Measurements from ENCODE around the gene SFXN1.

The SFXN1 gene

DNA sequence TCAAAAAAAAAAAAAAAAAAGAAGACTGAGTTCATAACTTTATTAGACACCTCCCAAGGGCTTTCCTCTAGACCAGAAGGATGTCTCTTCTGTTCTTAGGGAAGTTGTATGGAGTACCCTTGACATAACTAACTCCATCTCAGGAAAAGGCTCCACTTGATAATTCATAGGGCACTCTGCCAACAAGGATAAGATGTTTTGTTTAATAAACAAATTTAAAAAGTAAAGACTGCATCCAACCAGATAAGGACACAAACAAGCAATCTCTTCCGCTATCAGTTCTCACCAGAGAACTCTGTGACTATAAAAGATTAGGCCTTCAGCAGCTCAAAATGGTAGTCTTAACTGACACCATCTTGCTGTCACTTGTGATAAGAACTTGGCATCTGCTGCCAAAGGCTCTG, 65.8 kb downstream of the SFXN1 start:
- no peak for FAIRE-seq

DNA sequence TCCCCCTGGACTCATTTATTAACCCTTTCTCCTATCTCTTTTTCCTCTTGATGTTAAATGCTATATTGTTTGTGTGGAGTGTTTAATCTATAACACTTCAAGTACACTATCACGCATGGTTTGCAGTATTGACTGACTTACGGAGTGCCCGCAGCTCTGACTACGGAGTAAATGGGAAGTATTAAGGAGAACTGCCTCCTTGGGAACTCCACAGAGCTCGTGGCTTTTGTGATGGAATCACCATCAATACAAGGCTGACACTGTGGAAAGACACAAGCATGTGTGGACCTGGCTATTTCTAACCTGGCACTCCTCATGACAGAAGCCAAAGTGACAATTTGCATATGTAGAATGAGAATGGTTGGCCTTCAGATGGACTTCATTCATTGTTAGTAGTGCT, 66.2 kb downstream of the SFXN1 start:
- no peak for FAIRE-seq

DNA sequence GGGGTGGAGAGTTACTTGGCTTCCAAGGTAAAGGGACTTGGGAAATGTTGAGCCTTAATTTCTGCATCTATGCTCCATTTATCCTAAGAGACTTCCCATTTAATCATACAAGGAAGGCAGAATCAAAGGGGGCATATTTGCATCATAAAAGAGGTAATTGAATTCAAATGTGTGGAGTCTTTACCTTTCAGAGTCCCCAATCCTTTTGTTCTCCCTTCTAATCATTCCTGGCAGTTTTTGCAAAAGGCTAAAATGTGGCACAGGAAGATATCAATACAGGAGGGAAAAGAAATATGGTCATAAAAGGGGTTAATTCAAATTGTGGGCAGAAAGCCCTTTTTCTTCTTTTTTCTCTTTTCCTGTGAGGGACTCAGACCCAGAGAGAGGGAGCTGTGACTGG, 69.5 kb downstream of the SFXN1 start:
- FAIRE-seq: no peak

- FAIRE-seq: no peak
Observed at GRCh38 chr5:175548626-175549311, 70.4 kb downstream of the SFXN1 start.

DNA sequence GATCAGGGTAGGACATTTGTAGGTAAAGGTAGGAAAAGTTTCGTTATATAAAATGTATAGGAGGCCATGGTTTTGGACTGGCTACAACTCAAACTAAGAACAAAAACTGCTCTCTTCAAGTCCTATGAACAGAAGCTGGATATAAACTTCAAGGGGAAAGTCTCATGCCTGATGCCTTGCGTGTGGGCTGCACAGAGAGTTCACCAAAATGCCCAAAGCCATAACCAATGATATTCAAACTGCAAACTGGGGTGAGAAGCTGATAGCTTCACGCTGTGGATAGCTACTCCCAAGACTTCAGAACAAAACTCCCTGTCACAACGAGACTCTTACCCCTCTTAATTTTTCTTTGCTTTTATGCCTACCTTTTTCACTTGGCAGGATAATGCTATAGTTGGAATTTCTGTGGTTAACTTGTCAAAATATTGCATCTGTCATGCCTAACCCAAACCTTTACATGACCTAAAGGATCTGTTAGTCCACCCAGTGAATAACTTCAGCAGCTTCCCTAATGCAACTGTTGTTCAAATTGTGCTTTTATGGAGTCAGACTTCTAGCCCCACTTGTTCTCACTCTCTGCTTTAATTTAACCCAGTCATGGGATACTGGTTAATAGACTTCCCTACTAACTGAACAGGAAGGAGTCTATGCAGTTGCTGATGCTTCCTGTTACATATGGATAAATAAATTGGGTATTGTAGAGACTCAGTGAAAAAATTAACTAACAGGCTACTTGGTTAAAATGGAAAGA, 71.9 kb downstream of the SFXN1 start:
- FAIRE-seq: no peak

DNA sequence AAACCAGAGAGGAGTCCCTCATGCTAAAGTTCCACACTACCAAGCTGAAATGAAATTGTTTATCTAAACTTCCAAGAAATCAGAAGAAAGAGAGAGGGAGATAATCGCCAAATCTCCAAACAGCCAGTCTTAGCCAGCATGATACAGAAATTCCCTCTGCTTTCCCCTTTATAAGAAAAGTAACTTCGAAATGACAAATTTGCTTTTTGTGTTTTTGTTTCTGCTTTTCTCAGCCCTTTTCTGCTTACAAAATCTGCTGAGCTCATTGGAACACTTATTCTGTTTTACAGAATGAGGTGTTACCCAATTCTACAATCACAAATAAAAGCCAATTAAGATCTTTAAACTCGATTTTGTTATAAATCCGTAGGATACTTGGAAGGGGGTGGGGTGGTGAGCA, 72.9 kb downstream of the SFXN1 start:
- no peak for FAIRE-seq

- FAIRE-seq: no peak
Observed at GRCh38 chr5:175554296-175554695, 75.9 kb downstream of the SFXN1 start.

DNA sequence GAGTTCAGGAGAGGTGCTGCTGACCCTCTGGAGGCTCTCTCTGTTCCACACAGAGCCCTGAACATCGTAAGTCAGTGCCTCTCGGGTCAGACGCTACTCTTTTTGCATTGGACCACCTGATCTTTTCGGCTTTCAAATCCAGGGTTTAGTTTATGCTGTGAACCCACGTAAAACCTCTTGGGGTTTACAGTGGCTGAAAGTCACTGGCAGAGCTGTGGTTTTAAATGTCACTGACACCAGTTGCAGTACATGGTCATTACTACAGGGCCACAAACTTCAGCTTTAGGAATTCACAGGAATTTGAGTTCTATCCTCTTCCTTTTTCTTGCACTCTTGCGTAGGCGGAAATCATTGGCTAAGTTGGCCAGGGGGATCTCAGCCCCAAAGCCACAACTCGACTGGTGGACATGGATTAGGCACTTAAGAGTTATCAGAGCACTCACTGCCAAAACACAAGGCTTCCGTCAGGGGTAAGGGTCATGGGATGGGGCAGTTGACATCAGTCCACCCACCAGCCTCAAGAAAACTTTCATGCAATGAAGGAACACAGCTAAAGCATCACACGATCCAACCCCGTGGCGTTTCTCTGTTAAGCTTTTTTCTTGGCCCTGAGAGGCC, 76.9 kb downstream of the SFXN1 start:
- FAIRE-seq: no peak

GRCh38 chr5:175556794-175557193, 78.4 kb downstream of the SFXN1 start:
- FAIRE-seq: no peak

DNA sequence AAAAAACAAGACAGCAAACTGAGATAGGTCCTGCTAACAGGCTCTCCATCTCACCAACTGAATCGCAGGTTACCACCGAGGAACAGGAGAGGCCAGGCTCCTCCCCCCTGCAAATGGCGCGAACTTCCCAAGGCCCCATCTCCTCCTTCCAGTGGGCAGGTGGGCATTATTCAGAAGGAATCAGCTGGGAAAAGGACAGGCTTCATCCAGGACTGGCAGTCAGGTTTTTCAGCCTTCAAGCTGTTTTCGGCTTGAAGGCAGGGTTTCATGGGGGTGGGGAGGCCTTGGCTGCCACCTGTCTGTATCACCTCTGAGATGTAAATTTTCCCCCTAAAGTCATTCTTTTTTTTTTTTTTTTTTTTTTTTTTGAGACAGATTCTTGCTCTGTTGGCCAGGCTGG, 79.4 kb downstream of the SFXN1 start:
- FAIRE-seq: no peak

- FAIRE-seq: no peak
Observed at GRCh38 chr5:175558801-175559480, 80.6 kb downstream of the SFXN1 start.

DNA sequence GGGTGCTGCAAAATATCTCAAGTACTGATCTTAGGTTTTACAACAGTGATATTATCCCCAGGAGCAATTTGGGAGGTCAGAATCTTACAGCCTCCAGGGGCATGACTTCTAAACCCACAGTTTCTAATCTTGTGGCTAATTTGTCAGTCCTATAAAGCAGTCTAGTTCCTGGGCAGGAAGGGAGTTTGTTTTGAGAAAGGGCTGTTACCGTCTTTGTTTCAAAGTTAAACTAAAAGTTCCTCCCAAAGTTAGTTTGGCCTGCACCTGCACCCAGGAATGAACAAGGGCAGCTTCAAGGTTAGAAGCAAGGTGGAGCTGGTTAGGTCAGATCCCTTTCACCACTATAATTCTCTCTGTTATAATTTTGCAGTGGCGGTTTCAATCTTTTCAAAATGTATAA, 81.7 kb downstream of the SFXN1 start:
- no peak for FAIRE-seq

GRCh38 chr5:175561085-175561484, 82.7 kb downstream of the SFXN1 start:
- FAIRE-seq: no peak

DNA sequence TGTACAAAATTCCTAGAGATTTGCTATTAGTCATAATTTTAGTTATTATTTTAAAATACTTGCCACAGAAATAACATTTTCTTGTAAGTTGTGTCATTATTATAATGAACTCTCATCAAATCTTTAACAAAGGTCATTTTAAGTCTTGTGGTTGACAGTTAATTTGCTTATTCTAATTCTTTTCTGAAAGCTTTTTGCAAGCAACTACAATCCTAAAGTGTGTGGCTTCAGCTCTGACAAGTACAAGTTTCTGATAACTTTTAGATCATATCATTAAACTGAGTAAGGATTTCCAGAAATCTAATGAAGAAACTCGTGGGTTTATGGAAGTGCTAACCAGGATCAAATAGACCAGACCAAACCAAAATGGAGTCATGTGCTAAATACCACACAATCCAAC, 86.4 kb downstream of the SFXN1 start:
- no peak for FAIRE-seq

DNA sequence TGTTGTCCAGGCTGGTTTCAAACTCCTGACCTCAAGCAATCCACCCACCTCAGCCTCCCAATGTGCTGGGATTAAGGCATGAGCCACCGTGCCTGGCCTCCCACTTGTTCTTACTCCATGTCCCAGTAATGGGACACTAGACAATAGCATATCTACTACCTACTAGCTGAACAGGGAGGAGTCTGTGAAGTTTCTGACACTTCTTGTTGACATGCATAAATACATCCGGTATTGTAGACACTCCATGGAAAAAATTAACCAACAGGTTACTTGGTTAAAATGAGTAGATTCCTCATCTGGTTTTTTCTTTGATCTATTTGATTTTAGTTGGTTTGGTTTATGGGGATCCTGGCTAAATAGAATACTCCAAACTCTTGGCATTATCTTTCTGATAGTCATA, 88.3 kb downstream of the SFXN1 start:
- FAIRE-seq: no peak

GRCh38 chr5:175567954-175568353, 89.6 kb downstream of the SFXN1 start:
- no peak for FAIRE-seq

DNA sequence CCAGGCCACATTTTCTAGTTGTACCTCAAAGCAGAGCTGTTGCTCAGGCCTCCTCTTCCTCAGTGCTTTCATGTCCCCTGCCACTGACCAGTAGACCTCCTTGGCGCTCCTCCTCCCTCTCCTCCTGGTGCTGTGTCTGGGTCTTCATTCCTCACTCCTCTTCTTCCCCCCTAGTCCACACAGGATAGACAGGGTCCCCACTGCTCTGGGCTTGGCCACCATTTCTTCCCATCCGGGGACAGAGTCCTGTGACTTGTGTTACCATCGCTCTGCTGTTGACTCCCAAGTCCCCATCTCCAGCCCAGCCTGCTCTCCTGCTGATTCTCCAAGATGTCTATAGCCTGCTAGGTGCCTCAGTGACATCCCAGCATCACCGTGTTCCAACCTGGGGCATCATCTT, 91.3 kb downstream of the SFXN1 start:
- FAIRE-seq: no peak

GRCh38 chr5:175572886-175573285, 94.5 kb downstream of the SFXN1 start:
- FAIRE-seq: no peak

GRCh38 chr5:175573493-175574269, 95.3 kb downstream of the SFXN1 start:
- no peak for FAIRE-seq

DNA sequence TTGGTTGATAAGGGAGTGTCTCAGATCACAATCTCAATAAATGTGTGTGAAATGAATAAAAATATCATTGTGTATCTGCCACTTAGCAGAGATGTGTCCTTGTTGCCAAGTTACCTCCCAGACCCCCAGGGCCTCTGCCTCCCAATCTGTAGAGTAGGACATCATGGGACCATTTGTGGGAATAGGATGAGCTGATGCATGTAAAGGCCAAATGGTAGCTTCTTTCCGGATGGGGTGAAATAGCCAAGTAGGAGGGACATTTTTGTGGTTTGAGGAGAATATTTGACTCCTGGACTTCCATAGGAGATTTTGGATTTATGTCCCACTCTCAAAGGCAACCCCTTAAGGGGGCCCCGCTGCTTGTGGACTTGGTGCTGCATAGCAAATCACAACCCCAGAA, 96.9 kb downstream of the SFXN1 start:
- no peak for FAIRE-seq

DNA sequence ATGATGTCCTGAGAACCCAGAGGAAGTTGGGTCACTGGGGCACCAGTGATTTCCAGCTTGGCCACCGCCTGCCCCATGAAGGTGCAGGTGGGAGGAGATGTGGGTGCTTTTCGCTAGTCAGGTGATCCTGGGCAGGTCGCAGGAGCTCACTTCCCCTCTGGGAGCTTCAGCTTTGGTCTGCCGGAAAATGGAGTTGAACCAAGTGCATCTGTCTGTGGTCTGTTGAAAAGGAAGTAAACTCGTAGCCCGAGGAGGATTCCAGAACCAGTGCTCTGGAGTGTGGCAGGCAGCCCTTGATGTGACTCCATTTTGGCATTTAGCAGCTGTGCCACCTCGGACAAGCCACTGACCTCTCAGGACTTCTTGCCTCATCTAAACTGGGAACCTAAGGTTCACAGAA, 97.7 kb downstream of the SFXN1 start:
- FAIRE-seq: no peak

DNA sequence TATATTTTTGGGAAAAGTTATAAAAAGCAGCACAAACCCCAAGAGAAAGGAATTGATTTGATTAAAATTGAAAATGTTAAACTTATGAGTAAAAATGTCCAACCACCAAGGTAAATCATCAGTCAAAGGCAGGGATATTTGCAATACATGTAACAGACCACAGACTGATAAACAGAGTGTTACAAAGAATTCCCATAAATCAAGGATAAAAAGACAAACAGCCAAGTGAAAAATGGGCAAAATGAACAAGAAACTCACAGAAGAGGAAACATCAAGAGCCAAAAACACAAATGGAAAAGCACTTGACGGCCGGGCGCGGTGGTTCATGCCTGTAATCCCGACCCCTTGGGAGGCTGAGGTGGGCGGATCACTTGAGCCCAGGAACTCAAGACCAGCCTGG, 98.2 kb downstream of the SFXN1 start:
- no peak for FAIRE-seq
